Measurements from ENCODE around the gene UBE3D. TPM values are rescaled to one million over a fixed set of nuclear protein-coding genes. Genes with fewer than 3 reads are reported as not detected.

The UBE3D gene
- total and polyA plus RNA-seq, 2 donors (not counting 1 experiment from before 2014, with no cell fraction given) = 3.3 to 11.5 TPM

DNA sequence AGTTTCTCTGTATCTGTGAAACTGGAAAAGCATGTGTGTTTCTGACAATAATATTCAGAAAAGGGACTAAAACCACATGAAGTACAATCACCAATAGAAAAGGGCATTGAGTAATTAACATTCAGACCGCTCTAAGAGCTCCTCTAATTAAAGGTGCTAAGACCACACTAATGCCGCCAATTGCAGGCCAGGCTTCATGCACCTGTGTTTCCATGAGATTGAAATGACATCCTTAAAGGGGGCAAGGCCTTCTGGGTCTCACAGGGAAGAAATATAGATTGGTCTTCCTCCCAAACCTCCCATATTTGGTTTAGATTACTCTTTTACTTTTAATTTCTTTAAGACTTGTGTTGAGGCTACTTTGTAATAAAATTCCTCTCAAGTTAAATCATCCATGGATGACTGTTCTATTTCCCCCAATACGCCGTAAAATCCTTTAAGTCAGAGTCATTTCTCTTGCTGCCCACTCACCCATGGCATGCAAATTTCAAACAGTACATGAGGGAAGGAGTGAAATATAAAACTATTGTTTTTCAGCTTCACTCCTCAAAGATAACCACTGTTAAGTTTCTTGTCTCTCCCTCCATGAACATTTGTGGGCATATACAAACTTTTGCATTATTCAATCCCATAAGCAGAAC is 110.6 kb downstream of the UBE3D start:
- Histone ChIP-seq H3K36me3 (replicated peaks in 1 of 2; ENCODE audit: control extremely low read depth in 1 of 2, control insufficient read depth in 1 of 2, extremely low read depth in 1 of 2, insufficient read depth in 2 of 2, low read length in 1 of 2) (peaks cover 0 to 1% of the 10 kb centered on the region in 2 experiments), H4K20me1 (ENCODE audit: control insufficient read depth, insufficient read depth, low read length, poor library complexity, severe bottlenecking) (no peaks in the 10 kb centered on the region), H3K4me1 (ENCODE audit: control insufficient read depth in 2 of 2, insufficient read depth in 2 of 2, low read length in 2 of 2) (peaks cover 6 to 7% of the 10 kb centered on the region in 2 donors), H3K79me2 (ENCODE audit: control insufficient read depth, insufficient read depth, low read length) (no peaks in the 10 kb centered on the region), H3K9ac (ENCODE audit: low read length) (no peak overlapping the region), H2AFZ (ENCODE audit: insufficient read depth, low read depth, low read length, poor library complexity, severe bottlenecking) (no peak overlapping the region), H3K4me3 (ENCODE audit: control extremely low read depth in 1 of 5, extremely low read depth in 1 of 5, insufficient read depth in 1 of 5, low read depth in 2 of 5, low read length in 4 of 5) (no peak overlapping the region), H3K27ac (ENCODE audit: low read length in 2 of 2) (no peak overlapping the region), H3K27me3 (replicated peaks in 1 of 4; ENCODE audit: control extremely low read depth in 1 of 4, control insufficient read depth in 3 of 4, insufficient read depth in 4 of 4, low read length in 3 of 4) (no peaks in the 10 kb centered on the region), H3K4me2 (replicated peaks; ENCODE audit: low read depth, low read length, poor library complexity, severe bottlenecking) (no peak overlapping the region), H3K9me3 (ENCODE audit: control extremely low read depth in 1 of 3, control insufficient read depth in 2 of 3, insufficient read depth in 1 of 3, low read length in 2 of 3) (no peaks in the 10 kb centered on the region)
- Mint-ChIP-seq H3K27me3 (no peaks in the 10 kb centered on the region), H3K4me3 (no peak overlapping the region), H3K4me1 (peaks cover 14% of the 10 kb centered on the region), H3K27ac (no peak overlapping the region), H3K9me3 (ENCODE audit: insufficient read depth) (no peaks in the 10 kb centered on the region)
- ChIA-PET POLR2A (no interaction called here), CTCF (no interaction called here)
- intact Hi-C loops (cut with micrococcal nuclease) = no loop called here
- WGBS (ENCODE audit: insufficient coverage) = no CpG with 5 or more reads among the region's 4 CpGs
- ATAC-seq (ENCODE audit: low read depth) (no peak), DNase-seq (no peak)
- TF ChIP-seq, protein P1, sequence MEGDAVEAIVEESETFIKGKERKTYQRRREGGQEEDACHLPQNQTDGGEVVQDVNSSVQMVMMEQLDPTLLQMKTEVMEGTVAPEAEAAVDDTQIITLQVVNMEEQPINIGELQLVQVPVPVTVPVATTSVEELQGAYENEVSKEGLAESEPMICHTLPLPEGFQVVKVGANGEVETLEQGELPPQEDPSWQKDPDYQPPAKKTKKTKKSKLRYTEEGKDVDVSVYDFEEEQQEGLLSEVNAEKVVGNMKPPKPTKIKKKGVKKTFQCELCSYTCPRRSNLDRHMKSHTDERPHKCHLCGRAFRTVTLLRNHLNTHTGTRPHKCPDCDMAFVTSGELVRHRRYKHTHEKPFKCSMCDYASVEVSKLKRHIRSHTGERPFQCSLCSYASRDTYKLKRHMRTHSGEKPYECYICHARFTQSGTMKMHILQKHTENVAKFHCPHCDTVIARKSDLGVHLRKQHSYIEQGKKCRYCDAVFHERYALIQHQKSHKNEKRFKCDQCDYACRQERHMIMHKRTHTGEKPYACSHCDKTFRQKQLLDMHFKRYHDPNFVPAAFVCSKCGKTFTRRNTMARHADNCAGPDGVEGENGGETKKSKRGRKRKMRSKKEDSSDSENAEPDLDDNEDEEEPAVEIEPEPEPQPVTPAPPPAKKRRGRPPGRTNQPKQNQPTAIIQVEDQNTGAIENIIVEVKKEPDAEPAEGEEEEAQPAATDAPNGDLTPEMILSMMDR (IDR thresholded peaks at IDR 0.05) = no peak
- TF ChIP-seq EZH2 (IDR thresholded peaks at IDR 0.05; ENCODE audit: borderline replicate concordance, insufficient read depth, low read depth, low read length, poor library complexity, severe bottlenecking) = no peak

DNA sequence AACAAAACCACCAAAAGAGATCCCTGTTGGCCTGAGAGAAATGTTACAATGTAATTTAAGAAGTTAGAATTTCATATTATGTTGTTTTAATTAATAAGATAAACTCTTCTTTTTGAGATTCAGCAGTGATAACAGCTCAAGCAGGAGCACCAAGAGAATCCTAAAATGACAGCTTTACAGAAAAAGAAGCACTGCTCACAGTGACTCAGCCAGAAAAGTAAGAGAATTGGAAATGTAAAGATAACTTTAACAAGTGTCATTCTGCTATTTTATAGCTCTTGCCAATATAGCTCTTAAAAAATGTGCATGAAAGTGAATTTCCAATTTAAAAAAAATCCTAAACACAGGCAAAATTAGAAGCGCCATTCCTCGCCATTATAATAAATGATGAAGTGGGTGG is 111.3 kb downstream of the UBE3D start:
- peaks cover 6 to 7% of the 10 kb centered on the region in 2 donors for H3K4me1 ChIP-seq (ENCODE audit: control insufficient read depth in 2 of 2, insufficient read depth in 2 of 2, low read length in 2 of 2)
- Mint-ChIP-seq H3K27ac (no peak overlapping the region), H3K4me1 (peaks cover 14% of the 10 kb centered on the region), H3K4me3 (no peak overlapping the region), H3K9me3 (ENCODE audit: insufficient read depth) (no peaks in the 10 kb centered on the region), H3K27me3 (no peaks in the 10 kb centered on the region)
- TF ChIP-seq, protein P1 (IDR thresholded peaks at IDR 0.05) = no peak
- TF ChIP-seq EZH2 (IDR thresholded peaks at IDR 0.05; ENCODE audit: borderline replicate concordance, insufficient read depth, low read depth, low read length, poor library complexity, severe bottlenecking) = no peak
- ATAC-seq (ENCODE audit: low read depth) = no peak
- no peak overlapping the region for H3K4me3 ChIP-seq (ENCODE audit: control extremely low read depth in 1 of 5, extremely low read depth in 1 of 5, insufficient read depth in 1 of 5, low read depth in 2 of 5, low read length in 4 of 5)
- no CpG with 5 or more reads among the region's 2 CpGs for WGBS (ENCODE audit: insufficient coverage)
- CTCF ChIA-PET = no interaction called here
- no peak overlapping the region for H3K27ac ChIP-seq (ENCODE audit: low read length in 2 of 2)
- POLR2A ChIA-PET = no interaction called here
- intact Hi-C loops (cut with micrococcal nuclease) = no loop called here
- no peak overlapping the region for H3K9ac ChIP-seq (ENCODE audit: low read length)
- DNase-seq = no peak
- no peak overlapping the region for H3K4me2 ChIP-seq (replicated peaks; ENCODE audit: low read depth, low read length, poor library complexity, severe bottlenecking)
- H4K20me1 ChIP-seq (ENCODE audit: control insufficient read depth, insufficient read depth, low read length, poor library complexity, severe bottlenecking) = no peaks in the 10 kb centered on the region
- peaks cover 0 to 1% of the 10 kb centered on the region in 2 experiments for H3K36me3 ChIP-seq (replicated peaks in 1 of 2; ENCODE audit: control extremely low read depth in 1 of 2, control insufficient read depth in 1 of 2, extremely low read depth in 1 of 2, insufficient read depth in 2 of 2, low read length in 1 of 2)
- no peaks in the 10 kb centered on the region for H3K9me3 ChIP-seq (ENCODE audit: control extremely low read depth in 1 of 3, control insufficient read depth in 2 of 3, insufficient read depth in 1 of 3, low read length in 2 of 3)
- no peaks in the 10 kb centered on the region for H3K79me2 ChIP-seq (ENCODE audit: control insufficient read depth, insufficient read depth, low read length)
- H3K27me3 ChIP-seq (replicated peaks in 1 of 4; ENCODE audit: control extremely low read depth in 1 of 4, control insufficient read depth in 3 of 4, insufficient read depth in 4 of 4, low read length in 3 of 4) = no peaks in the 10 kb centered on the region
- H2AFZ ChIP-seq (ENCODE audit: insufficient read depth, low read depth, low read length, poor library complexity, severe bottlenecking) = no peak overlapping the region

All from B cell (primary cell).